Measurements from ENCODE around the gene PAQR7.

PAQR7 gene

GRCh38 chr1:25815208-25816111 lies 60.0 kb downstream of the PAQR7 start:
- no peak overlapping the region for H3K4me3 ChIP-seq (ENCODE audit: low read depth, low read length)
- TF ChIP-seq, protein P1, sequence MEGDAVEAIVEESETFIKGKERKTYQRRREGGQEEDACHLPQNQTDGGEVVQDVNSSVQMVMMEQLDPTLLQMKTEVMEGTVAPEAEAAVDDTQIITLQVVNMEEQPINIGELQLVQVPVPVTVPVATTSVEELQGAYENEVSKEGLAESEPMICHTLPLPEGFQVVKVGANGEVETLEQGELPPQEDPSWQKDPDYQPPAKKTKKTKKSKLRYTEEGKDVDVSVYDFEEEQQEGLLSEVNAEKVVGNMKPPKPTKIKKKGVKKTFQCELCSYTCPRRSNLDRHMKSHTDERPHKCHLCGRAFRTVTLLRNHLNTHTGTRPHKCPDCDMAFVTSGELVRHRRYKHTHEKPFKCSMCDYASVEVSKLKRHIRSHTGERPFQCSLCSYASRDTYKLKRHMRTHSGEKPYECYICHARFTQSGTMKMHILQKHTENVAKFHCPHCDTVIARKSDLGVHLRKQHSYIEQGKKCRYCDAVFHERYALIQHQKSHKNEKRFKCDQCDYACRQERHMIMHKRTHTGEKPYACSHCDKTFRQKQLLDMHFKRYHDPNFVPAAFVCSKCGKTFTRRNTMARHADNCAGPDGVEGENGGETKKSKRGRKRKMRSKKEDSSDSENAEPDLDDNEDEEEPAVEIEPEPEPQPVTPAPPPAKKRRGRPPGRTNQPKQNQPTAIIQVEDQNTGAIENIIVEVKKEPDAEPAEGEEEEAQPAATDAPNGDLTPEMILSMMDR (IDR thresholded peaks at IDR 0.05; ENCODE audit: low read depth, low read length), result no peak

DNA sequence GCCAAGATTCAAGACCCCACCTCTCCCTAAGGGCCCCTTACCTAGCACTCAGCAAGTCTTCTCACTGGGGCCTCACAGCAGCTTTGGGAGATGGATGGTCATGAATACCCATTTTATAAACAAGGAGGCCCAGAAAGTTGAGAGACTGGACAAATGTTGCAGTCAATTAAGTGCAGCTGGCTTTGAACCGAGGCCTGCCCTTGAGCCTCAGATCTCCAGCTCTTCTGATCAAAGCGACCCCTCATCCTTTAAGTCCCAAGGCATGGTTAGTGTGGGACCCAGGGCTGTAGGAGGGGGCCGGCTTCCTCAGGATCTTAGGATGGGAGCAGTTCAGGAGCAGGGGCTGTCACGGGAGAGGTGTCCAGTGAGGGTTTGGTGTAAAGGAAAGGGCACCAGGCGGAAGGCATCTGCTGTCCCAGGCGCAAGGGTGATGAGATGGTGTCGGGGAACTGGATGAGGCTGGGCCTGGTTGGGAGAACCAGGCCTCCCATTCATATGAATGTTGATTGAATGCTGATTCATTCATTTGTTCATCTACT lies 60.9 kb downstream of the PAQR7 start:
- TF ChIP-seq, protein P1 (IDR thresholded peaks at IDR 0.05; ENCODE audit: low read depth, low read length), result no peak
- no peak overlapping the region for H3K4me3 ChIP-seq (ENCODE audit: low read depth, low read length)

DNA sequence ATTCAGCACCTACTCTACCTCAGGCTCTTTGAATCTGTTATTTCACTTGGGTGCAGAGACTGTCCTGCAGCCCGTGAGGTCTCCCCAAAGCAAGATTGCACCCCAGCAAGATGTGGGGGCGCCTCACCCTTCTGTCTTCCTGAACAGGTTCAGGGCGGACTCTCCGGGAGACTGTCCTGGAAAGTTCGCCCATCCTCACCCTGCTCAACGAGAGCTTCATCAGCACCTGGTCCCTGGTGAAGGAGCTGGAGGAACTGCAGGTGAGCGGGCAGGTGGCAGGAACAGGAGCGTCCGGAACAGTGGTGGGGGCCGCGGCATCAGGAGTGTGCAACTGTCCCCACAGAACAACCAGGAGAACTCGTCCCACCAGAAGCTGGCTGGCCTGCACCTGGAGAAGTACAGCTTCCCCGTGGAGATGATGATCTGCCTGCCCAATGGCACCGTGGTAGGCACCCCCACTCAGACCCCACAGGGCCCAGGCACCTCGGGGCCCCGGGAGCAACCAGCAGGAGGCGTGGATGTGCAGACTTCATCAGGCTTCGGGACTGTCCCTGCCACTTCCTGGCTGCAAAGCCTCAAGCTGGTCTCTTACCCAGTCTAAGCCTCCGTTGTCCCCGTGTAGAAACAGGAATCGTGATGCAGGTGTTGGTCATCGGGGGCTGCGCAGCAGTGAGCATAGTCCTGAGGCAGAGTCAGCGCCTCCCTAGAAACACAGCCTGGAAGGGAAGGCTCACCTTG lies 61.6 kb downstream of the PAQR7 start:
- TF ChIP-seq, protein P1 (IDR thresholded peaks at IDR 0.05; ENCODE audit: low read depth, low read length), result no peak
- H3K4me3 ChIP-seq (ENCODE audit: low read depth, low read length), result no peak overlapping the region

- no peak overlapping the region for H3K4me3 ChIP-seq (ENCODE audit: low read depth, low read length)
- TF ChIP-seq, protein P1 (IDR thresholded peaks at IDR 0.05; ENCODE audit: low read depth, low read length), result no peak
Measured at GRCh38 chr1:25813071-25813733, 62.3 kb downstream of the PAQR7 start.

Data from WI38 (cell line).